Fibroblast of lung (primary cell): ENCODE data around the gene HNRNPM. TPM values are rescaled to one million over a fixed set of nuclear protein-coding genes. Genes with fewer than 3 reads are reported as not detected.

Experiments
- DNase-seq, 2 donors: peaks; one replicate each; pipeline versions ENCODE4 v3.0.0 to v3.0.0-alpha.2; 2010; ENCODE audit warnings: low read depth in 2 of 2
- H2AFZ ChIP-seq: 2 replicates; pipeline ENCODE4 v1.5.1; 2012; ENCODE audit warnings: low read length, control low read depth, inconsistent platforms
- H3K27ac ChIP-seq: 2 replicates; pipeline ENCODE4 v1.5.1; 2011; ENCODE audit warnings: low read length, control low read depth; ENCODE audit not compliant: insufficient read depth
- H3K27me3 ChIP-seq: 2 replicates; pipeline ENCODE4 v1.5.1; 2011; ENCODE audit warnings: mild to moderate bottlenecking, low read length; ENCODE audit not compliant: control insufficient read depth, insufficient read depth
- H3K36me3 ChIP-seq: 2 replicates; pipeline ENCODE4 v1.5.1; 2011; ENCODE audit warnings: low read length; ENCODE audit not compliant: control insufficient read depth, insufficient read depth
- H3K4me1 ChIP-seq: 2 replicates; pipeline ENCODE4 v1.5.1; 2011; ENCODE audit warnings: low read length; ENCODE audit not compliant: control insufficient read depth, insufficient read depth; ENCODE audit errors: extremely low read depth
- H3K4me2 ChIP-seq: 2 replicates; pipeline ENCODE4 v1.5.1; 2011; ENCODE audit warnings: low read length, control low read depth; ENCODE audit not compliant: insufficient read depth; ENCODE audit errors: extremely low read depth
- H3K4me3 ChIP-seq, 4 experiments: fragments of 200-600 bp in 1 of 4; sonication (generic) in 1 of 4; replicated peaks in 1 of 4; 2 replicates each; pipeline ENCODE4 v1.5.1; 2011 to 2016; ENCODE audit warnings: low read length in 4 of 4, low read depth in 3 of 4, mild to moderate bottlenecking in 3 of 4, control low read depth in 2 of 4, inconsistent platforms in 1 of 4, mixed read lengths in 1 of 4; ENCODE audit not compliant: insufficient read depth in 1 of 4; ENCODE audit errors: control extremely low read depth in 1 of 4
- H3K79me2 ChIP-seq: 2 replicates; pipeline ENCODE4 v1.5.1; 2012; ENCODE audit warnings: mild to moderate bottlenecking, low read length, inconsistent platforms; ENCODE audit not compliant: control insufficient read depth, insufficient read depth
- H3K9ac ChIP-seq: 2 replicates; pipeline ENCODE4 v1.5.1; 2011; ENCODE audit warnings: mild to moderate bottlenecking, low read length, control low read depth; ENCODE audit not compliant: insufficient read depth
- H3K9me3 ChIP-seq: 2 replicates; pipeline ENCODE4 v1.5.1; 2012; ENCODE audit warnings: low read depth, low read length; ENCODE audit not compliant: control insufficient read depth, insufficient read depth
- H4K20me1 ChIP-seq: 2 replicates; pipeline ENCODE4 v1.5.1; 2011; ENCODE audit warnings: low read length; ENCODE audit not compliant: control insufficient read depth, insufficient read depth; ENCODE audit errors: extremely low read depth
- CTCF ChIP-seq, 2 donors: IDR thresholded peaks in 1 of 2; conservative IDR thresholded peaks in 1 of 2; 1 replicate in 1 of 2; 2 replicates in 1 of 2; pipeline ENCODE4 v1.5.1; 2011 to 2012; ENCODE audit warnings: low read length in 2 of 2, control low read depth in 1 of 2, inconsistent platforms in 1 of 2, low read depth in 1 of 2, mild to moderate bottlenecking in 1 of 2
- EZH2 ChIP-seq: IDR thresholded peaks from 2 replicates; pipeline ENCODE4 v1.5.1; 2012; ENCODE audit warnings: low read length, control low read depth, mild to moderate bottlenecking; ENCODE audit errors: missing control alignments
- polyA plus RNA-seq, 2 donors: library from polyadenylated mRNA; depleted of rRNA in 1 of 2; stranded (reverse) in 1 of 2; unstranded in 1 of 2; fragments of >200 nt; gene quantifications; 2 replicates each; pipeline ENCODE4 v1.2.1, GENCODE V29; 2011 to 2012; ENCODE audit warnings: missing spikeins in 1 of 2
- total RNA-seq: library from RNA; depleted of rRNA; stranded (reverse); fragments of >200 nt; gene quantifications from 2 replicates; pipeline ENCODE4 v1.2.1, GENCODE V29; 2014

Gene HNRNPM
- total and polyA plus RNA-seq, 2 donors (not counting 1 experiment from before 2014, with no cell fraction given), result 51.5 to 104 TPM

- TF ChIP-seq EZH2, result no peak
- TF ChIP-seq CTCF (conservative IDR thresholded peaks at IDR 0.05 in 1 of 2, IDR thresholded peaks at IDR 0.05 in 1 of 2; ENCODE audit: low read depth in 1 of 2, low read length in 2 of 2), result no peak
- H3K9ac ChIP-seq, result no peak overlapping the region
- H3K4me3 ChIP-seq, result no peak overlapping the region
Observed at GRCh38 chr19:8429044-8429443, 15.7 kb upstream of the HNRNPM start.

GRCh38 chr19:8429826-8430225 is 14.9 kb upstream of the HNRNPM start:
- DNase-seq, result no peak
- no peaks in the 10 kb centered on the region for H3K79me2 ChIP-seq
- H3K27me3 ChIP-seq, result no peaks in the 10 kb centered on the region
- no peaks in the 10 kb centered on the region for H3K36me3 ChIP-seq
- H3K4me3 ChIP-seq, result no peak overlapping the region
- H3K9me3 ChIP-seq, result no peaks in the 10 kb centered on the region
- H2AFZ ChIP-seq, result no peak overlapping the region
- H3K4me1 ChIP-seq, result no peaks in the 10 kb centered on the region
- TF ChIP-seq CTCF (conservative IDR thresholded peaks at IDR 0.05 in 1 of 2, IDR thresholded peaks at IDR 0.05 in 1 of 2; ENCODE audit: low read depth in 1 of 2, low read length in 2 of 2), result no peak
- TF ChIP-seq EZH2, result no peak
- H3K9ac ChIP-seq, result no peak overlapping the region
- H4K20me1 ChIP-seq, result no peaks in the 10 kb centered on the region
- H3K27ac ChIP-seq, result no peak overlapping the region
- no peak overlapping the region for H3K4me2 ChIP-seq

More at GRCh38 chr19:8429044-8429443, 15.7 kb upstream of the HNRNPM start:
- Histone ChIP-seq H3K27me3 (no peaks in the 10 kb centered on the region), H3K27ac (no peak overlapping the region), H3K4me1 (no peaks in the 10 kb centered on the region), H2AFZ (no peak overlapping the region), H4K20me1 (no peaks in the 10 kb centered on the region), H3K4me2 (no peak overlapping the region), H3K9me3 (no peaks in the 10 kb centered on the region), H3K79me2 (no peaks in the 10 kb centered on the region), H3K36me3 (no peaks in the 10 kb centered on the region)
- no peak for DNase-seq

- H3K4me1 ChIP-seq, result no peaks in the 10 kb centered on the region
- no peak overlapping the region for H2AFZ ChIP-seq
- H3K27me3 ChIP-seq, result no peaks in the 10 kb centered on the region
- H3K27ac ChIP-seq, result no peak overlapping the region
- H4K20me1 ChIP-seq, result no peaks in the 10 kb centered on the region
- no peaks in the 10 kb centered on the region for H3K9me3 ChIP-seq
- H3K36me3 ChIP-seq, result no peaks in the 10 kb centered on the region
- no peak overlapping the region for H3K9ac ChIP-seq
- no peak for DNase-seq
- H3K79me2 ChIP-seq, result no peaks in the 10 kb centered on the region
- H3K4me2 ChIP-seq, result no peak overlapping the region
- H3K4me3 ChIP-seq, result no peak overlapping the region
- TF ChIP-seq EZH2 (no peak), CTCF (conservative IDR thresholded peaks at IDR 0.05 in 1 of 2, IDR thresholded peaks at IDR 0.05 in 1 of 2; ENCODE audit: low read depth in 1 of 2, low read length in 2 of 2) (no peak)
Observed at GRCh38 chr19:8430650-8431049, 14.1 kb upstream of the HNRNPM start.
